GM18873 (cell line): ENCODE data around the gene ASXL1.

Experiments used
- ATAC-seq: cut with Tn5 transposase; IDR thresholded peaks from one replicate; pipeline ENCODE4 v1.9.1; 2021; ENCODE audit warnings: mild to moderate bottlenecking, moderate library complexity, moderate number of reproducible peaks; ENCODE audit not compliant: unreplicated experiment, low FRiP score

The ASXL1 gene

DNA sequence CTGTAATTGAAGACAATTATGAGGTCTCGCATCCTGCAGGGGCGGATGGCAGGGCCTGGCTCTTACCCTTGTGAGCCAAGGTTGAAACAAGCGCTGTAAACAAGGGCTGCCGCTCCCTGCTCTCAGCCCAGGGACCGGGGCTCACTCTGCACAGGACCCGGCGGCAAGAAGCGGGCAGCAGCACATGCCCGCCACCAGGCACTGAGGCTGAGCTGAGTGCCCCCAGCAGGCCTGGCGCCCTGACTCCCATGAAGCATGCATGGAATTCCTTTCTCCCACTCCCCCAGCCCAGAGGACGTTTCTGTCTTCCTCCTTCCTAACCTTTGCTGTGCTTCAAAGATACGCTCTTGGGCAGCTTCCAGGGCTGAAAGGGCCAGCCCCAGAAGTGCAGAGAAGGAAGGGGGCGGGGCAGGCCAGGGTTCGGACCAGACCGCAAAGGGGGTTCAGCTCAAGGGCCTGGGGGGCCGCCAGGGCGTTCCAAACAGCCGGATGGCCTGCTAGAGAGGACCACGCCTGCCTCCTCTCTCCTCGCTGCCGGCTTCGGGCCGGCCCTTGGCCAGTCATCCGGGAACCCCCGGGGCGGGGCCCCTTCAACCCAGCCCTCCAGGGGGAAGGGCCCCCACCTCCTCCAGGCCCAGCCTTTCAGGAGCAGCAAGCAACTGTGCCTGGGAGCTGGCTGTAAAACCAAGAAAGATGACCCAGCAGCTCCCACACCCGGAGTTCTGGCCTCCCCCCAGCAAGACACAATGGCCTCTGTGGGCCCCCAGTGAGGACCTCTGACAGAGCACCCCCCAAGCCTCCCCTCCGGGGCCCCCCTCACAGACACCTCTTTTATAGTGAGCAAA lies 117.1 kb downstream of the ASXL1 start:
- ATAC-seq: no peak

- ATAC-seq: no peak
These were observed 118.8 kb downstream of the ASXL1 start for GRCh38 chr20:32476684-32477593.

DNA sequence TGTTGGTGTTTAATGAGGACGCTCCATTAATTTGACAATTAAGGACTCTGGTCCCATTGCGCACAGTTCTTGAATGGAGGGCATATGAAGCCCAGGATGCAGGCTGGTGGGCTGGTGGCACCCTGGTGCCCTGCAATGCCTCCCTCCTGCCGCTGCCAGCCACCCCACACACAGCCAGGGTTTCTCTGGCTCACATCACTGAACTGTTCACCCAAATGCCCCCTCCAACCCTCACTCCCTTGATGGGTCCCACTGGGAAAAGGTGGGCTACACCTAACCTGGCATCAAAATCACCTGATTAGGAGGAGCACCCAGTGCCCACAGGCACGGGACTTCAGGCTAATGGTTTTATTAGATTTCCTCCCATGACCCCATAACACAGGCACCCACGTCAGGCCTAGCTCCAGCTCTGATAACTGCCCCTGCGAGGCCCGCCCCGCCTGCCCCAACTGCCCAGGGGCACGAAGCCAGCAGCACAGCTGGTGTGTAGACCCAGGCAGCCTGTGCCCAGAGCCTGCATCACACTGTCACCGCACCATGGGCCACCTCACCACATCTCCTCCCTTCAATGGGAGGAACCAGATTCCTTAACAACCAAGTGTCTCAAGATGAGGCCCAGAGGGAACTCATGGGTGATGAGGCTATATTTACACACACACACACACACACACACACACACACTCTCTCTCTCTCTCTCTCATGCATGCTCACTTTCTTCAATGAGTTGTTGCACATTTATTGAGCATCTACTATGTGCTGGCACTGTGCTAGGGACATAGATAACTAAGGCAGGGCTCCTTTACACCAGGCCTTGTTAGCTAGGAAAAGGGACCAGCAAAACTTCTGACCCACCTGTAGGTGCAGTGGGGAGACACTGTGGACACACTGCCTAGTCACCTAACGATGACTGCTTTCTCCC lies 119.7 kb downstream of the ASXL1 start:
- ATAC-seq: no peak

DNA sequence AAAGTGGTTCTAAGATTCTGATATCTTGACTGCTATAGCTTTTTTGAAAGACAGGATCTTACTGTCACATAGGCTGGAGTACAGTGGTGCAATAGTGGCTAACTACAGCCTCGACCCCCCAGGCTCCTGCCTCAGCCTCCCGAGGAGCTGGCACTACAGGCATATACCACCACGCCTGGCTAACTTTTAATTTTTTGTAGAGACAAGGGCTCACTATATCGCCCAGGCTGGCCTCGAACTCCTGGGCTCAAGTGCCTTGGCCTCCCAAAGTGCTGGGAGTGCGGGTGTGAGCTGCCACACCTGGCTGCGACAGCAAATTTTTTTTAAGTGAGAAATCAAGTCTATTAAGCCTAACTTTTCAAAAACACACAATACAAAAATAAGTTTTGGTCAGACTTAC lies 120.4 kb downstream of the ASXL1 start:
- ATAC-seq: no peak

DNA sequence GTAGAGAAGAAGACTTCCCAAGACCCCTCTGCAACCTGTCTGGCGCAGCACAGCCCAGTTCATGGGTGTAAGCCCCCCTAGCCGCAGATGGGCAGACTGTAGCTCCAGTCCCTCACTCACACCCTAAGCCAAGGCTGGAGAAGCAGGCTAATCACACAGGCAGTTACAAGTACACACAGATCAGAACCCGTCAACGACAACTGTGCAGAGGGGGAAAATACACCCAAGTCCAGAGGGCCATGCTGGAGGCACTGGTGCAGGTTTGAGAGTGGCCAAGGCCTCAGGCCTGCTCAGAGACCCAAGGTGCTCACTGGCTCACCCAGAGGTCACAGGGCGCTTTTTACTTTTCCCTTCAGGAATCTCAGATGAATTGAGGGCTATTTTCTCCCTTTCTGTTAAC lies 120.9 kb downstream of the ASXL1 start:
- ATAC-seq: no peak

- no peak for ATAC-seq
These were observed 121.6 kb downstream of the ASXL1 start for GRCh38 chr20:32479697-32480171.

- no peak for ATAC-seq
These were observed 122.5 kb downstream of the ASXL1 start for GRCh38 chr20:32480371-32481241.

DNA sequence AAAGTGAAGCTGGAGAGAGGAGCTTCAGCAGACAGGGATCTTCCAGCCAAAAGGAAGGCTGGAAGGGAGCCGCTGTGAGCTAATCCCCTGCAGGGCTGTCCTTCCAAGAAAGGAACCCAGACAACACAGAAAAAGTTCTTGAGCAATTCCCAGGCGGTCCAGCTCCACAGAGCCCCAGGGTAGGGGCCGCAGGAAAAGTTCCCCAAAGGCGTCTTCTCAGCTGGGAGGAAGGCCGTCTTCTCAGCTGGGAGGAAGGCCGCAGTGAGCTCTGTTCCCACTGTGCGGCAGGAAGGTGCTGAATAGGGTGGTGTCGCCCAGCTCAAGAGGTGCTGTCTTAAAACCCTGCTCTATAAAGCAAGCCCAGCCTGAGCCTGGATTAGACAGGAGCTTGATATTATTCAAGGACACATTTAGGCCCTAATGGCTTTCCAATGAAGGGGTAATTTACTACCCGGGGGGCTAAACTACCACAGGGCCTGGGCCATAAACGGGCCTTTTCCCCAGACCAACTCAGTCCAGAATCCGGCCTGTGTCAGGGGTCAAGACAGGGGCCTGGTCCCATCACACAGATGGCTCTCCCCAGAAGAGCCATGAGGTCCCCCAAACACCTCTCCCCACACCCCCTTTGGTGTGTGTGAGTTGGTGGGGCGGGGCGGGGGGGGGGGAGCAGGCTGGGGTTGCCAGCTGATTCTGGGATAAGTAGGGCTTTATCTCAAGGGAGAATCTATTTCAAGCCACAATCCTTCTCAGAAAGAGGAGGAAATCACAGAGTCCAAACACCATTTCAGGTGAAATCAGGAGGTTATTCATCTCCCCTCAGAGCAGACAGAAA lies 123.4 kb downstream of the ASXL1 start:
- no peak for ATAC-seq

DNA sequence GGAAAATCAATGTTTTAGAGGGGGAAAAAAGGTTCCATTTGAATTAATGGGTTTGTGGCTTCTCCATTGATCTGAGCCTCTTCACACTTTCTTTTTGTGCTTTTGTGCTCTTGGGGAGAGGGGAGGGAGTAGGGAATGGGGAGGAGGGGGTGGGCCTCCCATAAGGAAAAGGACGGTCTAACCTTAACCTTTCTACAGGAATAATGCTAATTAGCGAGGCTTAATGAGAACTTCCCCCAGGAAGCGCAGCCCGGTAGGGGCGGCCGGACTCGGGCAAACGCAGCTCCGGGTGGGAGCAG lies 124.0 kb downstream of the ASXL1 start:
- no peak for ATAC-seq

DNA sequence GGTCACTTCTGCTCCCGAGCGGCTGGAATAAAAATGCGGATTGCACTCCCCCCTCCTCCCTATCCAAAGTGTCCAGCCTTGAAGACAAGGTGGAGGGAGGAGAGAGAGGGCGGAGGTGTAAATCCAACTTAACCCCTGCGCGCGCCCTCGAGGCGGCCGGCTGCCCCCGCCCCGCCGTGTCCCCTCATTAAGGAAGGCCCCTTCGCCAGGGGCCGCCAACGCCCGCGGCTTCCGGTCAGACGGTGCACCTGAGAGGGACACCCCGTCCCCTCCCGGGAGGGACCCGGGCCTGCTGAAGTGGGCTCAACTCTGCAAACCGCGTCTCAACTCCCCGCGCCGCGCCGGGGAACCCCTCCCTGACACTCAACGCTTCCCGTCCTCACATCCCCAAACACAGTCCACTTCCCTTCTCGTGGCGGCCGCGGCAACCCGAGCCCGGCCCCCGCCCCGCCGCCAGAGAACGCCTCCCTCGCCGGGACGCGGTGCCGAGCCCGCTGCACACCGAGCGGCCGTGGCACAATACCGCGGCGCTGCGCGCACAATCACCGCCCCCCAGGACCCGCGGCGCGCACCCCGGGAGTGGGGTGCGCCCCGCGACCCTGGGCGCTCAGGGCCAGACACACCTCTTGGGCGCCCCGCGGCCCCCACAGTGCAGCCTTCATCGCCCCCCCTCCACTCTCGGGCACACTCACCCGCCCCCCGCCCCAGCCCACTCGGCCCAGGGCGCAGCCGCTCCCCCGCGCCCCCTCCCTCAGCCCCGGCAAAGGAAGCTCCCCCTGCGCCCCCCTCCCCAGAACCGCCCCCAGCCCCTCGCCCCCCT lies 124.5 kb downstream of the ASXL1 start:
- no peak for ATAC-seq

DNA sequence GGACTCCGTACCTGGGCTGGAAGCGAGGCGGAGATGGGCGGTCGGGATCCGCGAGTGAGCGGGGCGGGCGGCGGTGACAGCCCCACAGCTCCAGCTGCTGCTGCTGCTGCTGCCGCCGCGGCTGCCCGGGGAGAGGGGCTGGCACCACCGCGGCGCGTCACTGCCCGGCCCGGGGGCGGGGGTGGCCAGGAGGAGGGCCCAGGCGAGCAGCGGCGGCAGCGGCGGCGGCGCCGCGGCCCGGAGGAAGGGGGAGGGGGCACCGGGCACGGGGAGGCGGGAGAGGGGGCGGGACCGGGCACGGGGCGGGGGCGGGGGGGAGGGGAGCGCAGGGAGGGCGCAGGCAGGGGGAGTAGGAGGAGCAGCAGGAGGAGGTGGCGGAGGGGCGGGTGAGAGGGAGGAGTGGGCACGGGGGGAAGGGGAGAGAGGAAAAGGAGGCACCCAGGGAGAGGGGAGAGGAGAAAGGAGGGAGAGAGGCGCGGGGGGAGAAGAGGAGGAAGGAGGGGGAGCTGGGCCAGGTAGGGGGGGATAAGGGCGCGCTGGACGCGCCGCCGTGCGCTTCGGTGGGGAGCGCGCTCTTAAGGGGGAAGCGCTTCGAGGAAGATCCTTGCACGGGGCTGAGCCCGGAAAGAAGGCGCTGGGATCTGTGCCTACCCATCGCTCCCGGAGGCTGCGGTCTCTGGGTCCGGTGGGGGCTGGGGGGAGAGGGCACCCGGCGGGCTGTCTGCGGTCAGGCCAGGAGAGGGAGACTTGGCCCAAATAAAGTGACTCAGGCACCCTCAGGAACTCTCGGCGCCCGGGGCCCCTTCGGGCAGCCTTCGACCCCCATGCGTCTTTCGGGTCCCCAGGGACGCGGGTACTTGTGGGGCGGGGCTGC lies 125.5 kb downstream of the ASXL1 start:
- no peak for ATAC-seq

DNA sequence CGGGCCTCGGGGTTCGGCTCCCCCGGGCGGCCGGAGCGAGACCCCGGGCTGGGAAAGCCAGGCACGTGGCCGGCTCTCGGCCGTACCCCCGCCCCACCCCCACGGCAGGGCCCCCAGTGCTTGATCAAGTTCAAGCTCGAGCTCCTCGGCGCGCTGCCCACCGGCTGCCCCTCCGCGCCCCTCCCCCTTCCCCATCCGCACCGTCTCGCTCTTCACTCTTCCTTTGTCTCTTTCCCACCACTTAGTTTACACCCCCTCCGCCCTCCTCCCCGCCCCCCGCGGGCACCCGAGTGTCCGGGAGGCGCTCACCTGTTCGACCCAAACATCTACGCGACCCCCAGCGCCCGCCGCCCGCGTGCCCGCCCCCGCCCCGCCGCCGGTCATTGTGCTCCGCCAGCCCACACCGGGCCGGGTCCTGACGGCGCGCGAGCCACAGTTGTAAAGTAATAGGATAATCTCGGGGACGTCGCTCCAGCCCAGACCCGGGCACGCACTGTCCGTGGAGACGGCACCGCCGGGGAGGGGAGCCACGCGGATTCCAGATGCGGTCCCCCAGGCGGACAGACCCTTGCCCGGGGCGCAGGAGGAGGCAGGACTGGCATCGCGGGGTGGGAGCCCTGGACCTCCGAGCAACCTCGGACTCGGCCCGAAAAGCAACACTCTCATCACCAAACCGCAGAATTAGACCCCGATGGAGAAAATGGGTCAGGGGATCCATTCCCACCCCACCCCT lies 126.3 kb downstream of the ASXL1 start:
- no peak for ATAC-seq

GRCh38 chr20:32484958-32485769 lies 127.0 kb downstream of the ASXL1 start:
- peak; percentile 53 for ATAC-seq

GRCh38 chr20:32485770-32486478 lies 127.8 kb downstream of the ASXL1 start:
- no peak for ATAC-seq

DNA sequence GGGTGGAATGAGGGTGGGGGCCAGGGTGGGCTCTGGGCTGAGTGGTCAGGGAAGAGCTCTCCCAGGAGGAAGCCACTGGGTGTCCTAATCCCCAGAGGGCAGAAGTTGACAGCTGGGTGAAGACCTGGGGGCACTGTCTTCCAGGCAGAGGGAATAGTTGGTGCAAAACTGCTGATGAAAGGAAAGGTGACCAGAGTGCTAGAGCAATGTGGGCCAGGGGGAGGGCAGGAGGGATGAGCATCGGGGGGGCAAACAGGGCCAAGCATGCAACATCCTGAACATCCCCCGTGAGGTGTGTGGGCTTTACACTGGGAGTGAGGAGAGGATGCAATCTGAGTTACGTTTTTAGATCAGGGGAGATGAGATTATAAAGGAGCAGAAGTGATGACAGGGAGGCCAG lies 129.2 kb downstream of the ASXL1 start:
- ATAC-seq: no peak
